ENCODE results near the gene SLC22A7. TPM values are rescaled to one million over a fixed set of nuclear protein-coding genes. Genes with fewer than 3 reads are reported as not detected.
A peak's percentile ranks its signal among the peaks of the same experiment; 100 is the strongest.

SLC22A7 gene
- total RNA-seq, 1 donor from 2014 or later, result not detected

- Mint-ChIP-seq H3K4me3 (ENCODE audit: unreplicated experiment) (peak within 1 kb of the TSS; percentile 74), H3K27ac (ENCODE audit: unreplicated experiment) (no peak within 1 kb of the TSS), H3K27me3 (ENCODE audit: unreplicated experiment) (peaks cover 23% of the 10 kb centered on the region), H3K36me3 (ENCODE audit: unreplicated experiment) (no peaks in the 10 kb centered on the region), H3K9me3 (ENCODE audit: unreplicated experiment) (no peaks in the 10 kb centered on the region), H3K4me1 (ENCODE audit: unreplicated experiment) (peaks cover 9% of the 10 kb centered on the region)
- TF ChIP-seq CTCF (IDR thresholded peaks at IDR 0.05), result peak; percentile 26
- no peak for DNase-seq (ENCODE audit: extremely low spot score, unreplicated experiment)
Observed at GRCh38 chr6:43308101-43308989, 10.3 kb downstream of the SLC22A7 start, which contains the start of gene CRIP3. Gene CRIP3, minus strand, starts transcription at chr6:43308826. Its CDS starts 34 bp downstream, at chr6:43308792.

GRCh38 chr6:43308990-43309477 lies 11.0 kb downstream of the SLC22A7 start:
- peaks cover 23% of the 10 kb centered on the region for H3K27me3 Mint-ChIP-seq (ENCODE audit: unreplicated experiment)
- H3K9me3 Mint-ChIP-seq (ENCODE audit: unreplicated experiment), result no peaks in the 10 kb centered on the region
- H3K36me3 Mint-ChIP-seq (ENCODE audit: unreplicated experiment), result no peaks in the 10 kb centered on the region
- H3K4me1 Mint-ChIP-seq (ENCODE audit: unreplicated experiment), result peaks cover 9% of the 10 kb centered on the region
- H3K4me3 Mint-ChIP-seq (ENCODE audit: unreplicated experiment), result peak overlapping the region; percentile 74
- no peak for DNase-seq (ENCODE audit: extremely low spot score, unreplicated experiment)
- TF ChIP-seq CTCF (IDR thresholded peaks at IDR 0.05), result no peak
- H3K27ac Mint-ChIP-seq (ENCODE audit: unreplicated experiment), result no peak overlapping the region

GRCh38 chr6:43310134-43310533 lies 12.1 kb downstream of the SLC22A7 start:
- no peaks in the 10 kb centered on the region for H3K9me3 Mint-ChIP-seq (ENCODE audit: unreplicated experiment)
- no peaks in the 10 kb centered on the region for H3K36me3 Mint-ChIP-seq (ENCODE audit: unreplicated experiment)
- H3K4me1 Mint-ChIP-seq (ENCODE audit: unreplicated experiment), result peaks cover 9% of the 10 kb centered on the region
- H3K27ac Mint-ChIP-seq (ENCODE audit: unreplicated experiment), result no peak overlapping the region
- no peak overlapping the region for H3K4me3 Mint-ChIP-seq (ENCODE audit: unreplicated experiment)
- peaks cover 30% of the 10 kb centered on the region for H3K27me3 Mint-ChIP-seq (ENCODE audit: unreplicated experiment)
- TF ChIP-seq CTCF (IDR thresholded peaks at IDR 0.05), result no peak
- DNase-seq (ENCODE audit: extremely low spot score, unreplicated experiment), result no peak

- no peaks in the 10 kb centered on the region for H3K36me3 Mint-ChIP-seq (ENCODE audit: unreplicated experiment)
- H3K27me3 Mint-ChIP-seq (ENCODE audit: unreplicated experiment), result peaks cover 34% of the 10 kb centered on the region
- no peaks in the 10 kb centered on the region for H3K9me3 Mint-ChIP-seq (ENCODE audit: unreplicated experiment)
- no peak overlapping the region for H3K27ac Mint-ChIP-seq (ENCODE audit: unreplicated experiment)
- DNase-seq (ENCODE audit: extremely low spot score, unreplicated experiment), result no peak
- peaks cover 9% of the 10 kb centered on the region for H3K4me1 Mint-ChIP-seq (ENCODE audit: unreplicated experiment)
- no peak for TF ChIP-seq CTCF (IDR thresholded peaks at IDR 0.05)
- H3K4me3 Mint-ChIP-seq (ENCODE audit: unreplicated experiment), result no peak overlapping the region
Observed at GRCh38 chr6:43310624-43311023, 12.6 kb downstream of the SLC22A7 start.

GRCh38 chr6:43311666-43312065 lies 13.6 kb downstream of the SLC22A7 start:
- peaks cover 34% of the 10 kb centered on the region for H3K27me3 Mint-ChIP-seq (ENCODE audit: unreplicated experiment)
- DNase-seq (ENCODE audit: extremely low spot score, unreplicated experiment), result no peak
- H3K27ac Mint-ChIP-seq (ENCODE audit: unreplicated experiment), result no peak overlapping the region
- peaks cover 9% of the 10 kb centered on the region for H3K4me1 Mint-ChIP-seq (ENCODE audit: unreplicated experiment)
- H3K4me3 Mint-ChIP-seq (ENCODE audit: unreplicated experiment), result no peak overlapping the region
- H3K9me3 Mint-ChIP-seq (ENCODE audit: unreplicated experiment), result no peaks in the 10 kb centered on the region
- TF ChIP-seq CTCF (IDR thresholded peaks at IDR 0.05), result no peak
- no peaks in the 10 kb centered on the region for H3K36me3 Mint-ChIP-seq (ENCODE audit: unreplicated experiment)

Measured in osteocyte (in vitro differentiated cells).